ENCODE data around the gene HYAL2.

Gene HYAL2

GRCh38 chr3:50296721-50297383 lies 25.7 kb downstream of the HYAL2 start:
- no peak for TF ChIP-seq POLR2AphosphoS5 (IDR thresholded peaks at IDR 0.05; ENCODE audit: low read depth, low read length)

- no peak for TF ChIP-seq TAF1 (IDR thresholded peaks at IDR 0.05; ENCODE audit: borderline replicate concordance, insufficient read depth, low read length)
- TF ChIP-seq REST (IDR thresholded peaks at IDR 0.05; ENCODE audit: insufficient read depth in 1 of 2, low read depth in 2 of 2, low read length in 2 of 2) = no peak
- no peak for TF ChIP-seq POLR2AphosphoS5 (IDR thresholded peaks at IDR 0.05; ENCODE audit: low read depth, low read length)
- no peak for TF ChIP-seq FOXP2 (optimal IDR thresholded peaks at IDR 0.05; ENCODE audit: borderline replicate concordance, extremely low read depth, extremely low read length, insufficient read depth)
- TF ChIP-seq SIN3A (IDR thresholded peaks at IDR 0.05; ENCODE audit: borderline replicate concordance, insufficient read depth, low read length) = no peak
These were observed 26.8 kb downstream of the HYAL2 start for GRCh38 chr3:50295553-50296431.

- no peak for TF ChIP-seq TAF1 (IDR thresholded peaks at IDR 0.05; ENCODE audit: borderline replicate concordance, insufficient read depth, low read length)
- TF ChIP-seq REST (IDR thresholded peaks at IDR 0.05; ENCODE audit: insufficient read depth in 1 of 2, low read depth in 2 of 2, low read length in 2 of 2) = no peak
- TF ChIP-seq POLR2AphosphoS5 (IDR thresholded peaks at IDR 0.05; ENCODE audit: low read depth, low read length) = no peak
- no peak for TF ChIP-seq FOXP2 (optimal IDR thresholded peaks at IDR 0.05; ENCODE audit: borderline replicate concordance, extremely low read depth, extremely low read length, insufficient read depth)
- TF ChIP-seq SIN3A (IDR thresholded peaks at IDR 0.05; ENCODE audit: borderline replicate concordance, insufficient read depth, low read length) = no peak
These were observed 27.8 kb downstream of the HYAL2 start for GRCh38 chr3:50294492-50295403.

- TF ChIP-seq SIN3A (IDR thresholded peaks at IDR 0.05; ENCODE audit: borderline replicate concordance, insufficient read depth, low read length) = no peak
- TF ChIP-seq REST (IDR thresholded peaks at IDR 0.05; ENCODE audit: insufficient read depth in 1 of 2, low read depth in 2 of 2, low read length in 2 of 2) = no peak
- no peak for TF ChIP-seq TAF1 (IDR thresholded peaks at IDR 0.05; ENCODE audit: borderline replicate concordance, insufficient read depth, low read length)
- TF ChIP-seq POLR2AphosphoS5 (IDR thresholded peaks at IDR 0.05; ENCODE audit: low read depth, low read length) = no peak
- TF ChIP-seq FOXP2 (optimal IDR thresholded peaks at IDR 0.05; ENCODE audit: borderline replicate concordance, extremely low read depth, extremely low read length, insufficient read depth) = no peak
These were observed 28.5 kb downstream of the HYAL2 start for GRCh38 chr3:50294089-50294488.

GRCh38 chr3:50293079-50293801 lies 29.3 kb downstream of the HYAL2 start:
- TF ChIP-seq REST (IDR thresholded peaks at IDR 0.05; ENCODE audit: insufficient read depth in 1 of 2, low read depth in 2 of 2, low read length in 2 of 2) = no peak
- no peak for TF ChIP-seq POLR2AphosphoS5 (IDR thresholded peaks at IDR 0.05; ENCODE audit: low read depth, low read length)
- no peak for TF ChIP-seq SIN3A (IDR thresholded peaks at IDR 0.05; ENCODE audit: borderline replicate concordance, insufficient read depth, low read length)
